HCT116 (cell line): ENCODE results near the gene CTDNEP1. TPM values are rescaled to one million over a fixed set of nuclear protein-coding genes. Genes with fewer than 3 reads are reported as not detected.

ENCODE experiments used
- ATAC-seq: fragments of 200-7000 bp; cut with Tn5 transposase; 2 replicates; pipeline ENCODE4 v1.9.1; 2020; ENCODE audit warnings: mild to moderate bottlenecking, moderate library complexity
- BruUV-seq: library from RNA; stranded (reverse); fragments of 400-500 nt; replicated peaks from 2 replicates; lab custom pipeline; 2021; lab: Mats Ljungman, UMichigan
- CTCF ChIA-PET: fragments of 300-600 bp; sonication (Branson Sonifier 250); formaldehyde crosslinking; loops from one replicate; lab custom pipeline; 2021; ENCODE audit warnings: antibody characterized with exemption; lab: Charles Lee
- POLR2A ChIA-PET: fragments of 300-600, 350-600 bp; sonication (Branson Sonifier 250); formaldehyde crosslinking; loops from one replicate; lab custom pipeline; 2021; ENCODE audit warnings: antibody characterized with exemption; lab: Charles Lee
- RAD21 ChIA-PET, 2 experiments: fragments of 300-600 bp; sonication (Branson Sonifier 250); formaldehyde crosslinking; loops; one replicate each; lab custom pipeline; 2023; ENCODE audit warnings: low total read pairs in 2 of 2; ENCODE audit not compliant: uncharacterized antibody in 2 of 2, unreplicated experiment in 2 of 2, low non-redundant PET in 1 of 2; lab: Charles Lee
- DNase-seq: peaks from one replicate; pipeline ENCODE4 v3.0.0-alpha.2; 2010; ENCODE audit warnings: low read depth, low spot score
- H2AFZ ChIP-seq: fragments of 200-600 bp; shearing (Covaris generic), sonication (generic); 2 replicates; pipeline ENCODE4 v1.6.1; 2017; ENCODE audit warnings: low read depth, mixed run types, mixed read lengths, antibody characterized with exemption, low read length; ENCODE audit not compliant: poor library complexity, severe bottlenecking
- H3K27ac ChIP-seq: 2 replicates; pipeline ENCODE4 v1.5.1; 2012; ENCODE audit warnings: low read depth, low read length
- H3K27me3 ChIP-seq: fragments of 200-600 bp; sonication (generic); 2 replicates; pipeline ENCODE4 v1.6.1; 2016; ENCODE audit warnings: mixed run types, low read length, mixed read lengths; ENCODE audit not compliant: insufficient read depth
- H3K36me3 ChIP-seq, 2 experiments: fragments of 200-500 bp in 1 of 2; fragments of 200-600 bp in 1 of 2; sonication (Bioruptor generic) in 1 of 2; sonication (generic) in 1 of 2; 2 replicates each; pipeline versions ENCODE4 v1.5.1 to v1.6.1; 2014 to 2016; ENCODE audit warnings: low read length in 2 of 2, inconsistent platforms in 1 of 2, mixed read lengths in 1 of 2, mixed run types in 1 of 2; ENCODE audit not compliant: insufficient read depth in 2 of 2, control insufficient read depth in 1 of 2
- H3K4me1 ChIP-seq, 2 experiments: fragments of 200-600 bp in 1 of 2; sonication (generic) in 1 of 2; 2 replicates each; pipeline versions ENCODE4 v1.5.1 to v1.6.1; 2012 to 2017; ENCODE audit warnings: low read length in 2 of 2, inconsistent platforms in 1 of 2, mild to moderate bottlenecking in 1 of 2, mixed read lengths in 1 of 2, mixed run types in 1 of 2, moderate library complexity in 1 of 2; ENCODE audit not compliant: insufficient read depth in 2 of 2, control insufficient read depth in 1 of 2
- H3K4me2 ChIP-seq: fragments of 200-600 bp; sonication (generic); 2 replicates; pipeline ENCODE4 v1.6.1; 2017; ENCODE audit warnings: mixed run types, low read length, mixed read lengths
- H3K4me3 ChIP-seq, 2 experiments: fragments of 200-600 bp in 1 of 2; sonication (generic) in 1 of 2; replicated peaks in 1 of 2; 2 replicates each; pipeline ENCODE4 v1.5.1; 2011 to 2016; ENCODE audit warnings: low read length in 2 of 2, control low read depth in 1 of 2, low read depth in 1 of 2, mild to moderate bottlenecking in 1 of 2, mixed read lengths in 1 of 2, mixed run types in 1 of 2
- H3K79me2 ChIP-seq: fragments of 200-600 bp; sonication (generic); 2 replicates; pipeline ENCODE4 v1.6.1; 2017; ENCODE audit warnings: mild to moderate bottlenecking, mixed run types, low read length, moderate library complexity, mixed read lengths; ENCODE audit not compliant: insufficient read depth
- H3K9ac ChIP-seq: fragments of 200-600 bp; sonication (generic); 2 replicates; pipeline ENCODE4 v1.6.1; 2016; ENCODE audit warnings: low read length, mixed read lengths
- H3K9me2 ChIP-seq: fragments of 200-600 bp; sonication (generic), shearing (Covaris generic); 2 replicates; pipeline ENCODE4 v1.6.1; 2017; ENCODE audit warnings: mixed run types, mild to moderate bottlenecking, moderate library complexity; ENCODE audit not compliant: insufficient read depth
- H3K9me3 ChIP-seq, 2 experiments: fragments of 200-500 bp in 1 of 2; fragments of 200-600 bp in 1 of 2; sonication (Bioruptor generic) in 1 of 2; sonication (generic) in 1 of 2; 2 replicates each; pipeline ENCODE4 v1.6.1; 2014 to 2017; ENCODE audit warnings: low read length in 2 of 2, mixed read lengths in 2 of 2, inconsistent platforms in 1 of 2, low read depth in 1 of 2, mild to moderate bottlenecking in 1 of 2, mixed run types in 1 of 2, moderate library complexity in 1 of 2; ENCODE audit not compliant: control insufficient read depth in 1 of 2, insufficient read depth in 1 of 2
- H4K20me1 ChIP-seq: fragments of 200-600 bp; sonication (generic), shearing (Covaris generic); 2 replicates; pipeline ENCODE4 v1.6.1; 2017; ENCODE audit warnings: mixed run types, mild to moderate bottlenecking, moderate library complexity; ENCODE audit not compliant: insufficient read depth
- CBX3 ChIP-seq: IDR thresholded peaks from 2 replicates; pipeline ENCODE4 v1.6.1; 2012; ENCODE audit warnings: low read depth
- EZH2 ChIP-seq: fragments of 200-600 bp; sonication (generic); IDR thresholded peaks from 2 replicates; pipeline ENCODE4 v1.6.1; 2017; ENCODE audit warnings: antibody characterized with exemption, mixed run types
- EZH2phosphoT487 ChIP-seq: fragments of 200-600 bp; IDR thresholded peaks from 2 replicates; pipeline ENCODE4 v1.6.1; 2018; ENCODE audit warnings: antibody characterized with exemption, borderline replicate concordance
- RAD21 ChIP-seq: IDR thresholded peaks from 2 replicates; pipeline ENCODE4 v1.6.1; 2012; ENCODE audit warnings: low read depth, mild to moderate bottlenecking
- SIN3A ChIP-seq: IDR thresholded peaks from 2 replicates; pipeline ENCODE4 v1.6.1; 2012; ENCODE audit warnings: low read depth
- SRF ChIP-seq: IDR thresholded peaks from 2 replicates; pipeline ENCODE4 v1.6.1; 2012; ENCODE audit warnings: low read depth
- ZNF274 ChIP-seq: fragments of 200-500 bp; sonication (Bioruptor generic); IDR thresholded peaks from 2 replicates; pipeline ENCODE4 v1.6.1; 2014; ENCODE audit warnings: mild to moderate bottlenecking, low read depth, low read length, inconsistent platforms
- intact Hi-C: fragments of 100-400 bp; cut with micrococcal nuclease; formaldehyde crosslinking; loops from 2 replicates; pipeline ENCODE4 v1.10.0; 2022
- total RNA-seq: library from RNA; stranded (reverse); gene quantifications from one replicate; pipeline ENCODE4 v1.2.1, GENCODE V29; 2021; ENCODE audit not compliant: unreplicated experiment
- TF ChIP-seq, protein P1 (sequence below): IDR thresholded peaks from 2 replicates; pipeline ENCODE4 v1.6.1; 2012
- TF ChIP-seq, protein P2 (sequence below): IDR thresholded peaks from 2 replicates; pipeline ENCODE4 v1.6.1; 2011; ENCODE audit warnings: mild to moderate bottlenecking, low read length, moderate library complexity; ENCODE audit not compliant: insufficient replicate concordance; ENCODE audit errors: extremely low read depth

CTDNEP1 gene
- total RNA-seq, 1 experiment from 2014 or later, result 143 TPM

GRCh38 chr17:7289256-7290032 lies 37.9 kb upstream of the CTDNEP1 start:
- H3K4me3 ChIP-seq, result no peak overlapping the region
- ATAC-seq (no peak), DNase-seq (no peak)
- no peaks in the 10 kb centered on the region for H3K36me3 ChIP-seq
- no peak overlapping the region for H3K9ac ChIP-seq
- H3K27ac ChIP-seq, result no peak overlapping the region
- ChIA-PET CTCF (no interaction called here), RAD21 (no interaction called here), POLR2A (no interaction called here)
- no peak overlapping the region for H2AFZ ChIP-seq
- H3K27me3 ChIP-seq, result no peaks in the 10 kb centered on the region
- H3K9me2 ChIP-seq, result no peaks in the 10 kb centered on the region
- BruUV-seq, result no TSS peak
- H3K9me3 ChIP-seq, result no peaks in the 10 kb centered on the region
- TF ChIP-seq, protein P1, sequence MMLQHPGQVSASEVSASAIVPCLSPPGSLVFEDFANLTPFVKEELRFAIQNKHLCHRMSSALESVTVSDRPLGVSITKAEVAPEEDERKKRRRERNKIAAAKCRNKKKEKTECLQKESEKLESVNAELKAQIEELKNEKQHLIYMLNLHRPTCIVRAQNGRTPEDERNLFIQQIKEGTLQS, result no peak
- TF ChIP-seq EZH2phosphoT487 (no peak), RAD21 (no peak), SIN3A (no peak), SRF (no peak), ZNF274 (no peak), CBX3 (no peak), EZH2 (no peak)
- TF ChIP-seq, protein P2, sequence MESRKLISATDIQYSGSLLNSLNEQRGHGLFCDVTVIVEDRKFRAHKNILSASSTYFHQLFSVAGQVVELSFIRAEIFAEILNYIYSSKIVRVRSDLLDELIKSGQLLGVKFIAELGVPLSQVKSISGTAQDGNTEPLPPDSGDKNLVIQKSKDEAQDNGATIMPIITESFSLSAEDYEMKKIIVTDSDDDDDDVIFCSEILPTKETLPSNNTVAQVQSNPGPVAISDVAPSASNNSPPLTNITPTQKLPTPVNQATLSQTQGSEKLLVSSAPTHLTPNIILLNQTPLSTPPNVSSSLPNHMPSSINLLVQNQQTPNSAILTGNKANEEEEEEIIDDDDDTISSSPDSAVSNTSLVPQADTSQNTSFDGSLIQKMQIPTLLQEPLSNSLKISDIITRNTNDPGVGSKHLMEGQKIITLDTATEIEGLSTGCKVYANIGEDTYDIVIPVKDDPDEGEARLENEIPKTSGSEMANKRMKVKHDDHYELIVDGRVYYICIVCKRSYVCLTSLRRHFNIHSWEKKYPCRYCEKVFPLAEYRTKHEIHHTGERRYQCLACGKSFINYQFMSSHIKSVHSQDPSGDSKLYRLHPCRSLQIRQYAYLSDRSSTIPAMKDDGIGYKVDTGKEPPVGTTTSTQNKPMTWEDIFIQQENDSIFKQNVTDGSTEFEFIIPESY, result no peak
- intact Hi-C loops, result no loop called here
- no peaks in the 10 kb centered on the region for H4K20me1 ChIP-seq
- H3K79me2 ChIP-seq, result no peaks in the 10 kb centered on the region
- H3K4me2 ChIP-seq, result no peak overlapping the region
- peaks cover 4 to 15% of the 10 kb centered on the region in 2 experiments; a peak in 3 of 4 replicates for H3K4me1 ChIP-seq
